ENCODE measurements around the gene SYT7.

SYT7 gene

DNA sequence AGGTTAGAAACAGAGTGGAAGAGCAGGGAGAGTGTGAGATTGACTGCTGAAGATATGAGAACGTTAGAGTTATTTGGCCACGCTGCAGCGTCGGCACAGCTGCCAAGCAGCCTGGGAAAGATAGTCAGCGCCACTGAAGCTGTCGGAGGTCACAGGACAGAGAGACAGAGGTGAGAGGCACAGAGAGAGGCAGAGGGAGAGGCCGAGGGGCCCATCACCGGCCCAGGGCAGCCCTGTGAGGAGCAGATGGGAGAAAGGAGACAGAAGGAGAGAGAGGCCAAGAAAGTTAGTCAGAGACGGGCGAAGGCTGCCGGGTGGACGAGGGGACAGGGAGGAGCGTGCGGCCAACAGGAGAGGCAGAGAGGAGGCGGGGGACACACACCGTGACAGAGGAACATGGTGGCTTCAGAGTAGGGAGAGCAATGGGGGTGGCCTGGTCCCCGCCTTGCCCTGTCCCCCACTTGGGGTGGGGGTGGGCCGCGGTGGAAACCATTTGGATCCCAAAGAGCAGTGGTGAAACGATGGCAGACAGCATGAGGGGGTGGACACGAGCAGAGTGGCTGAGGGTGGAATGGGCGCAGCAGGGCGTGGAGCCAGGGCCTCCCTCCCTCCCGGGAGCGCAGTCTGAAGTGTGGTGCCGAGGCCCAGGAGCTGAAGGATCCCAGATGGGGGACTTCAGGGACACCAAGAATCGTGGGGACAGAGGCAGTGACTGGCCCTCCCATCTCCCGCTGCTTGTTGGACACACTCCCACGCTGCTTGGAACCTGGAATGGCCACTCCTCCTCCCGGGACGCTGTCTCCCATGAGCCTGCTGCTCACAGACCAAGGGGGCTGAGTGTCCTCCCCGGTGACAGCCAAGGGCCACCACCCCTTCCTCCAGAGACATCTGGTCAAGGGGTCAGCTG is 45.7 kb downstream of the SYT7 start:
- DNase-seq (ENCODE audit: insufficient read length, low spot score) = no peak
- TF ChIP-seq TAF1 (IDR thresholded peaks at IDR 0.05; ENCODE audit: low read depth, low read length) (no peak), POLR2AphosphoS5 (IDR thresholded peaks at IDR 0.05; ENCODE audit: low read depth, low read length) (no peak), POLR2A (IDR thresholded peaks at IDR 0.05; ENCODE audit: low read depth, low read length) (no peak), PAX5 (IDR thresholded peaks at IDR 0.05; ENCODE audit: insufficient read depth, low read length, severe bottlenecking) (no peak)
- FAIRE-seq = no peak

DNA sequence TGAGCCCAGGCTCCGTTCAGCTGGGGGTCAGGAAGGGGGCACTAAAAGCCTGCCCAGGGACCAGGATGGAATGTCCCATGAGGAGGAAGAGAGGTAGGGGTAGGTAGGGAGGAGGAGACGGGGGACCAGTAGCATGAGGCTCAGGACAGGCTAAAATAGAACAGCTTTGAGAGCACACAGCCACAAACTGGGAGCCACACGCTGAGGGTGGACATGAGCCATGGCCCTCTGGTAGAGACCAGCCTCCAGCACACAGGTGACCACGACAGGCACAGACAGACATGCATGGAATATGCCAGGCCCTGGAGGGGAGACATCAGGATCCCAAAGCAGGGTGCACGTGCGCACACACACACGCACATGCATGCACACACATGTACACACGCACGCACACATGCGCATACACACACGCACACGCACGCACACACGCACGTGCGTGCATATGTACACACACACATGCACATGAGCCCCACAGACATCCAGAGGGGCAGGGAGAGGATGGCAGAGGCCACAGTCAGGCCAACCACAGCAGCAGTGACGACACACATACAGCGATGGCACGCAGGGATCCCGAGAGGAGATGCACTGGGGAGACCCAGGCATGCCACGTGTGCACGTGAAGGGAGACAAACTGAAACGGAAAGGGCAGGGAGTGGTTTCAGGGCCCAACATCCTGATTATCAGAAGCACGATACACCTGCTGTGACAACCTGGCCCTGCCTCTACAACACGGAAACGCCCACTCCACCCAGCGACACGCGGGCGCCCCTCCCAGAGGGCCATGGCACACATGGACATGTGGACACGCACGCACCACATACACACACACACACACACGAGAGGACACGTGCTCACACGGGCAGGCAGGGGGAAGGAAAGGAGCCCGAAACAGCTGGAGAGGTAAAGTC is 46.6 kb downstream of the SYT7 start:
- DNase-seq (ENCODE audit: insufficient read length, low spot score) (no peak), FAIRE-seq (no peak)
- TF ChIP-seq SPI1 (IDR thresholded peaks at IDR 0.05; ENCODE audit: low read depth, low read length) (no peak), POLR2AphosphoS5 (IDR thresholded peaks at IDR 0.05; ENCODE audit: low read depth, low read length) (no peak), PAX5 (IDR thresholded peaks at IDR 0.05; ENCODE audit: insufficient read depth, low read length, severe bottlenecking) (no peak), POU2F2 (IDR thresholded peaks at IDR 0.05; ENCODE audit: low read depth, low read length) (no peak), POLR2A (IDR thresholded peaks at IDR 0.05; ENCODE audit: low read depth, low read length) (no peak), TAF1 (IDR thresholded peaks at IDR 0.05; ENCODE audit: low read depth, low read length) (no peak)

DNA sequence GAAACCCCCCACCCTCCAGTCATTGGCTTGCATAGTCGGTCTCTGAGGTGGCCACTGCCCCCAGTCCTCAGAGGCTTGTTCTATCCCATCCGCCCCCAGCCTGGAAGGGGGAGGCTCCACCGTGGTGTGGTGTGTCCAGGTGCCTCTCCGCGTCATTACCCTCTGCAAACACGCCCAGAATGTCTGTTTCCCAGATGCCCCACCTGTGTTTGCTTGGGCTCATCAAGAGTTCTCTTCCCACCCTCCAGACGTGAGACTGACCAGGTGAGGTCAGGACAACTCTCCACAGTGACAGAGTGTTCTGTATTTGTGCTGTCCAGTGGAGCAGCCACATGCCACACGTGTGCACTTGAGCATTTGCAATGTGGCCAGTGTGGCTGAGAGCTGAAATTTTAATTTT is 47.5 kb downstream of the SYT7 start:
- TF ChIP-seq POU2F2 (IDR thresholded peaks at IDR 0.05; ENCODE audit: low read depth, low read length) (no peak), PAX5 (IDR thresholded peaks at IDR 0.05; ENCODE audit: insufficient read depth, low read length, severe bottlenecking) (no peak), TAF1 (IDR thresholded peaks at IDR 0.05; ENCODE audit: low read depth, low read length) (no peak), POLR2AphosphoS5 (IDR thresholded peaks at IDR 0.05; ENCODE audit: low read depth, low read length) (no peak), SPI1 (IDR thresholded peaks at IDR 0.05; ENCODE audit: low read depth, low read length) (no peak), POLR2A (IDR thresholded peaks at IDR 0.05; ENCODE audit: low read depth, low read length) (no peak)
- DNase-seq (ENCODE audit: insufficient read length, low spot score) (no peak), FAIRE-seq (no peak)

- no peak for DNase-seq (ENCODE audit: insufficient read length, low spot score)
- TF ChIP-seq POLR2A (IDR thresholded peaks at IDR 0.05; ENCODE audit: low read depth, low read length) = no peak
- TF ChIP-seq POU2F2 (IDR thresholded peaks at IDR 0.05; ENCODE audit: low read depth, low read length) = no peak
- no peak for TF ChIP-seq POLR2AphosphoS5 (IDR thresholded peaks at IDR 0.05; ENCODE audit: low read depth, low read length)
- TF ChIP-seq SPI1 (IDR thresholded peaks at IDR 0.05; ENCODE audit: low read depth, low read length) = no peak
- no peak for TF ChIP-seq PAX5 (IDR thresholded peaks at IDR 0.05; ENCODE audit: insufficient read depth, low read length, severe bottlenecking)
- TF ChIP-seq TAF1 (IDR thresholded peaks at IDR 0.05; ENCODE audit: low read depth, low read length) = no peak
- FAIRE-seq = no peak
Observed at GRCh38 chr11:61533039-61533375, 47.9 kb downstream of the SYT7 start.

GRCh38 chr11:61532134-61533038 is 48.5 kb downstream of the SYT7 start:
- TF ChIP-seq POLR2AphosphoS5 (IDR thresholded peaks at IDR 0.05; ENCODE audit: low read depth, low read length) (no peak), TAF1 (IDR thresholded peaks at IDR 0.05; ENCODE audit: low read depth, low read length) (no peak), PAX5 (IDR thresholded peaks at IDR 0.05; ENCODE audit: insufficient read depth, low read length, severe bottlenecking) (no peak), SPI1 (IDR thresholded peaks at IDR 0.05; ENCODE audit: low read depth, low read length) (no peak), POU2F2 (IDR thresholded peaks at IDR 0.05; ENCODE audit: low read depth, low read length) (no peak), POLR2A (IDR thresholded peaks at IDR 0.05; ENCODE audit: low read depth, low read length) (no peak)
- DNase-seq (ENCODE audit: insufficient read length, low spot score) = peak; percentile 85
- peak; percentile 57 for FAIRE-seq

DNA sequence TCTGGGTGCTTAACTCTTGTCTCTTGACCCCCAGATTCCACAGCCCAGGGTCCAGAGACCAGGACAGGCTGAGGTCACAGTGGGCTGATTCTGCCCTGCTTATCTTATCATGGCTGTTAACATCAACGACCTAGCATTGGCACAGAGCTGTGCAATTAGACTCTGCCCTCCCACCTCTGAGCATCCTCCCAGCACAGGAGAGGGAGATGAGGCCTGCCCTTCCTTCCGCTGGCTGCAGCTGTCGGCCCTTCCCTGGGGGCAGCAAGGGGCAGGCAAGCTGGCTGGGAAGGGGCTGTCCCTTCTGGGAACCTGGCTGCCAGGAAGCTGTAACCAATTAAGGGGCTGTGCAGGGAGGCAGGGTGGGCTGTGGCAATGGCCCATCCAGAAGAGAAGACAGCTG is 49.8 kb downstream of the SYT7 start:
- FAIRE-seq (no peak), DNase-seq (ENCODE audit: insufficient read length, low spot score) (no peak)

DNA sequence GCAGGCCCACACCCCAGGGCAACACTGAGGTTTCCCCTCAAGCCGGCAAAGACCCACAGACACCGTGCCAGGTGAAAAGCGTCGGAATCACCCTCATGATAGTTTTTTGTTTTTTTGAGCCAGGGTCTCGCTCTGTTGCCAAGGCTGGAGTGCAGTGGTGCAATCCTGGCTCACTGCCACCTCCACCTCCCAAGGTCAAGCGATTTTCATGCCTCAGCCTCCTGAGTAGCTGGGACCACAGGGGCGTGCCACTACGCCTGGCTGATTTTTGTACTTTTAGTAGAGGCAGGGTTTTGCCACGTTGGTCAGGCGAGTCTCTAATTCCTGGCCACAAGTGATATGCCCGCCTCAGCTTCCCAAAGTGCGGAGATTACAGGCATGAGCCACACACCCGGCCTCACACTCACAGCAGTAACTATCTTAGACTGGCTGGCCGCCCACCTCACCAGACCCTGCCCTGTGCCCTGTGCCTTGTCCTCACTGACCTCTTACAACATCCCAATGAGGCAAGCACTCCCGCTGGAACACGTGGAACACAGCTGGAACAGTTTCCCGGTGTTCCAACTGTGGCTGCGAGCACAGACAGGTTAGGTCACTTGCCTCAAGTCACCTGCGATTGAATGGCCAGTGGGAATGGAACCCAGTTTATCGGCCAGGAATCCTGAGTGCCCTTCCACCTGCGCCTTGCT is 51.2 kb downstream of the SYT7 start:
- FAIRE-seq (no peak), DNase-seq (ENCODE audit: insufficient read length, low spot score) (no peak)
- TF ChIP-seq POLR2A (IDR thresholded peaks at IDR 0.05; ENCODE audit: low read depth, low read length) (no peak), SPI1 (IDR thresholded peaks at IDR 0.05; ENCODE audit: low read depth, low read length) (no peak), TAF1 (IDR thresholded peaks at IDR 0.05; ENCODE audit: low read depth, low read length) (no peak), PAX5 (IDR thresholded peaks at IDR 0.05; ENCODE audit: insufficient read depth, low read length, severe bottlenecking) (no peak), POLR2AphosphoS5 (IDR thresholded peaks at IDR 0.05; ENCODE audit: low read depth, low read length) (no peak), POU2F2 (IDR thresholded peaks at IDR 0.05; ENCODE audit: low read depth, low read length) (no peak)

More for the DNA sequence above, 49.8 kb downstream of the SYT7 start:
- TF ChIP-seq POLR2AphosphoS5 (IDR thresholded peaks at IDR 0.05; ENCODE audit: low read depth, low read length) (no peak), SPI1 (IDR thresholded peaks at IDR 0.05; ENCODE audit: low read depth, low read length) (no peak), POLR2A (IDR thresholded peaks at IDR 0.05; ENCODE audit: low read depth, low read length) (no peak), PAX5 (IDR thresholded peaks at IDR 0.05; ENCODE audit: insufficient read depth, low read length, severe bottlenecking) (no peak), TAF1 (IDR thresholded peaks at IDR 0.05; ENCODE audit: low read depth, low read length) (no peak), POU2F2 (IDR thresholded peaks at IDR 0.05; ENCODE audit: low read depth, low read length) (no peak)

DNA sequence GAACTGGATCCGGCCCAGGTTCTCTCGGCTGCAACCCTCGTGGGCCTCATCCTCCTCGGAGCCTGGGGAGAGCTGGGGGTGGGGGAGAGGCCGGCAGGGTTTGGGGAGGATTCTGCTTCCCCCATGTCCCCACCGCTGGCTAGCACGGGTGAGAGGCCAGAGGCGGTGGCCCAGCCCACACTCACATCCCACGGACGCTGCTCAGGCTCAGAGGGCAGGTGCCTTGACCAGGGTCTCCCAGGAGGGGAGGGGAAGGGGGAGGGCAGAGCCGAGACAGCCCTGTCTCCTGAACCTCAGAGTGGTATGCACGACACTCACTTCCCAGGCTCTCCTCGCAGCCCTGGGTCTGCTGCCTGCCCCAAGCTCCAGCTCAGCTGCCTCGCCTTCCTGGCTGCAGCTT is 52.8 kb downstream of the SYT7 start:
- FAIRE-seq (no peak), DNase-seq (ENCODE audit: insufficient read length, low spot score) (no peak)
- TF ChIP-seq SPI1 (IDR thresholded peaks at IDR 0.05; ENCODE audit: low read depth, low read length) = no peak
- TF ChIP-seq POLR2AphosphoS5 (IDR thresholded peaks at IDR 0.05; ENCODE audit: low read depth, low read length) = no peak
- TF ChIP-seq TAF1 (IDR thresholded peaks at IDR 0.05; ENCODE audit: low read depth, low read length) = no peak
- TF ChIP-seq PAX5 (IDR thresholded peaks at IDR 0.05; ENCODE audit: insufficient read depth, low read length, severe bottlenecking) = no peak
- TF ChIP-seq POU2F2 (IDR thresholded peaks at IDR 0.05; ENCODE audit: low read depth, low read length) = no peak
- no peak for TF ChIP-seq POLR2A (IDR thresholded peaks at IDR 0.05; ENCODE audit: low read depth, low read length)

Data from GM12891 (cell line).